Renal cortical epithelial cell (primary cell): ENCODE results near the gene VPS13D. TPM values are rescaled to one million over a fixed set of nuclear protein-coding genes. Genes with fewer than 3 reads are reported as not detected.

Experiments
- DNase-seq: peaks from one replicate; pipeline ENCODE4 v3.0.0-alpha.2; 2011; ENCODE audit warnings: low read depth
- total RNA-seq: library from RNA; depleted of rRNA; stranded (reverse); fragments of >200 nt; gene quantifications from 2 replicates; pipeline ENCODE4 v1.2.3, GENCODE V29; 2014

VPS13D gene
- total RNA-seq, 1 donor from 2014 or later: 74.1 TPM

- no peak for DNase-seq
Measured at GRCh38 chr1:12404918-12405317, 175.1 kb downstream of the VPS13D start.

GRCh38 chr1:12405325-12406210 lies 175.7 kb downstream of the VPS13D start:
- no peak for DNase-seq

- no peak for DNase-seq
Measured at GRCh38 chr1:12406211-12407021, 176.6 kb downstream of the VPS13D start.

- peak; percentile 63 for DNase-seq
Measured at GRCh38 chr1:12407050-12407961, 177.5 kb downstream of the VPS13D start.

GRCh38 chr1:12407962-12408454 lies 178.2 kb downstream of the VPS13D start:
- DNase-seq: no peak

- DNase-seq: no peak
Measured at GRCh38 chr1:12408662-12409061, 178.8 kb downstream of the VPS13D start.

GRCh38 chr1:12409681-12410080 lies 179.9 kb downstream of the VPS13D start:
- peak; percentile 32 for DNase-seq

- no peak for DNase-seq
Measured at GRCh38 chr1:12410351-12410750, 180.5 kb downstream of the VPS13D start.

- DNase-seq: no peak
Measured at GRCh38 chr1:12411098-12411497, 181.3 kb downstream of the VPS13D start.

- DNase-seq: no peak
Measured at GRCh38 chr1:12411747-12412146, 181.9 kb downstream of the VPS13D start.

GRCh38 chr1:12412439-12412838 lies 182.6 kb downstream of the VPS13D start:
- no peak for DNase-seq

GRCh38 chr1:12413664-12414410 lies 184.0 kb downstream of the VPS13D start:
- no peak for DNase-seq

GRCh38 chr1:12414444-12415018 lies 184.7 kb downstream of the VPS13D start:
- no peak for DNase-seq

GRCh38 chr1:12415038-12415466 lies 185.2 kb downstream of the VPS13D start:
- DNase-seq: peak; percentile 91

GRCh38 chr1:12416101-12416500 lies 186.3 kb downstream of the VPS13D start:
- DNase-seq: no peak

GRCh38 chr1:12416744-12417143 lies 186.9 kb downstream of the VPS13D start:
- DNase-seq: no peak

GRCh38 chr1:12417389-12417788 lies 187.6 kb downstream of the VPS13D start:
- no peak for DNase-seq

GRCh38 chr1:12420171-12420570 lies 190.3 kb downstream of the VPS13D start:
- DNase-seq: no peak

- DNase-seq: no peak
Measured at GRCh38 chr1:12422488-12422887, 192.7 kb downstream of the VPS13D start.

- DNase-seq: no peak
Measured at GRCh38 chr1:12424087-12424529, 194.3 kb downstream of the VPS13D start.
